CD4-positive, alpha-beta T cell treated with Interleukin-1 beta for 1 hour (primary cell): ENCODE measurements around the gene HMX1.

Experiments
- DNase-seq, 2 donors: peaks; one replicate each; pipeline ENCODE4 v3.0.0-alpha.2; 2020 to 2022

The HMX1 gene

DNA sequence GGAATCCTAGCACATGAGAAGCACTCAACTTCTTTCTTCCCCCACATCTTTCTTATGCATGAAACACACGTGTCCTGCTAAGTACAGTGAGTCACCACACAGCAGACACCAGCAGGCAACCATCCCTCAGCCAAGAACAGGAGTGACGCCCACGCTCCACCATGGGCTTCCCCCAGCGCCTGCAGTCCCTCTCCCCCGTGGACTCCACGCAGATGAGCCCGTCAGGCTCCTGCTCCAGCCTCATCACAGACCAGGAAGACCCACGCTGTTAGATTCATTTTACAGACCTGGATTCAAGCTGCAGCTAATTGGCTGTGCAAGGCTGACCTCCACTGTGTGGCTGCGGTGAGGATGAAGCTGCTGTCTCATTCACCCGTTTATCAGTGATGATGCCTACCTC lies 16.7 kb downstream of the HMX1 start:
- no peak for DNase-seq

DNA sequence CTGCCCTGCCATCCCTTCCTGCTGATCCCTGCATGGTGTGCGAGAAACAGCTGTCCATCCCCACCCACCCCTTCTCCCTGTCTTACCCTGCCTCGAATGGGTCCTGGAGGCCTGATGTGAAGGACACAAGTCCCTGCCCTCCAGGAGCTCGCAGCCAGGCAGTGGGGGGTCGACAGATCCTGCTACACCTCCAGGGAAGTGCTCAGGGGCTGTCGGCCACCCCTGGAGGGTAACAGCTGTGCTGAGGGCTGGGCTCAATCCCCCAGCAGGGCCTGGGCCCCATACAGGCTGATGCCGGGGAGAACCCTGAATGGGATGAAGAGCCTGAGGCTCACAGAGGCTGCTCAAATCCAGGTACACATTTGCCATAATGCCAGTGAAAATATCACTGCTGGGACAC lies 17.6 kb downstream of the HMX1 start:
- no peak for DNase-seq

- DNase-seq = no peak
These were observed 18.4 kb downstream of the HMX1 start for GRCh38 chr4:8853249-8853648.

DNA sequence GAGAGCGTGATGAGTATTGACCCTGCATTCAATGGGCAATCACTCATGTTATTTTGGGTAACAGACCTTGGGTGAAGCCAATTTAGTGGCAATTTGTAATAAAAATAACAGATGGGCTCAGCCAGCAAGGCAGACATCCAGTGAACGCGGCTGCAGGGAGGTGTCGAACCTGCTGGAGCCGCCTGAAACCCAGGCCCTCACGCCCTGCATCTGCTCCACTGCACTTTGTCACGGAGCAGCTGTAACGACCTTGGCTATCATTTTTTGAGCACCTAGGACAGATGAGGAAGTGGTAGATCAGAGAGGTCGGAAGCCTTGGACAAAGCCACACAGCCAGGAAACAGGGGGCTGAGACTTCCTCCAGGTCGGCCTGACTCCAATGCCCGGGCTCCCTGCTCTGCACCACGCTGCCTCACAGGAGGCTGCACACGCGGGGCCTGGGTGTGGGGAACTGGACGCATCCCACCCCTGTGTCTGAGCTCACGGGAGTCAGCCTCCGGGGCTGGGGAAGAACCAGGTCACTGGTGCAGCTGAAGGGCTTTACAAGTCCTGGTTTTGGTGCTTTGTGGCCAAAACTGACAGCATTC lies 19.4 kb downstream of the HMX1 start:
- DNase-seq = no peak

DNA sequence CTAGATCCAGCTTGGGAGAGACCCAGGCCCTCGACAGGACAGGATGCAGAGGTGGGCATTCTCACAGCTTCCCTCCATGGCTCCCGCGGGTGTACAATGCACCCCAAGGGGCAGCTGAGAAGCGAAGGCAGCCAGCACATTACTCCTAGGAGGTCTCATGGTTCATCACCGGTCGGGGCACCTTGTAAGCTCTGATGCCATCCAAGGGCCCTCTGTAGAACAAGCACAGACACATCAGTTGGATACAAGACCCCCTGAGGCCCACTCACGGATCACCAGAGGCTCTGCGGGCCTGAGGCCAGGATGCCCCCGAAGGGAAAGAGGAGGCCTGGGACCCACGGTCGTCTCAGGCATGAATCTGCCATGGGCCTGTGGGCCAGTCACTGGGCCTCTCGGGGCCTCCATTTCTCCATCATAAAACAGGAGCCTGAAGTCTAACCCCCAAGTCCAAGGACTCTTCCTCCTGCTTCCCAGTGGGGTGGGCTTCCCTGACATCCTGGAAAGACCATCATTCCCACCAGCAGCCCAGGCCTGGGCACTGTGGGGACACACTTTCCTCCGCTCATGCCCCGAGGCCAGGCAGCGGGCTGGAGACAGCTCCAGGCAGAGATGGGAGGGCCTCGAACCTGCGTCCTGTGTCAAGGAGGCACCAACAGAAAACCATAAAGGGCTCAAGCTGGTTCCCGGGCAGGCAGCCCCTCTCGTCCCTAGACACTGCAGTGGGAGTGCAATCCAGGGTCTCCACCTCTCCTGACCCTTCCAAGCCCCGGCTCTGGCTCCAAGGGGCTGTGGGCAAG lies 20.1 kb downstream of the HMX1 start:
- no peak for DNase-seq

GRCh38 chr4:8850830-8851188 lies 20.8 kb downstream of the HMX1 start:
- no peak for DNase-seq

DNA sequence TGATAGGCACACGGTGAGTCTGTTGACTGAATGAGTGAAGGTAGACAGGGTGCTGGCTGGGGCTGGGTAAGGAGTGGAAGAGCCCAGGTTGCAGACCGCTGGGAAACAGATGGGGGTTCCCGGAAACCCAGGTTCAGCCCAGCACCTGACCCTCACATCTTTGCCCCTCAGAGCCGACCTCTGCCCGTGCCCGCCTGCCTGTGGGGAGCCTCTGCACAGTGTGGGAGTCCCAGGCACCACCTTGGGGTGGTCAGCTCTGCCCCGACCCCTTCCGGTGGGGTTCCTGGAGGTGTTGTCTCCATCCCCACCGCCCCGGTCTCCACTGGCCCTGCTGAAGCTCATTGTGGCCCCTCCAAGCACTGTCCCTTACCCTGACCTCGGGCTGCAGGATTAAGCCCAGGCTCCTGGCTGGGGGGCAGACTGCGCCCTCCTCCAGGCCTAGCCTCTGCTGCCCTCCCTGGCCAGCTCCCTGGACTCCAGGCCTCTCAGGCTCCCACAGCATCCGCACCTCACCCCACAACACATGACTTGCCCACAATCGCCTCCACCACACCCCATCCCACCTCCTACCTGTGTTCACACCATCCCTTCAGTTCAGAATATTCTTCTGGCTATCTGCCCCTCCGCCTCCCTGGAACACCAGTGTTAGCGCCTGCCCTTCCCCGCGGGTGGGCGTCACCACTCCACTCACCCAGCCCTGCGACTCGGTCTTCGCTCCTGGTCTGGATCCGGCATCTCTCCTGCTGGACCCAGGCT lies 21.4 kb downstream of the HMX1 start:
- no peak for DNase-seq

- DNase-seq = no peak
These were observed 22.2 kb downstream of the HMX1 start for GRCh38 chr4:8849266-8850073.

DNA sequence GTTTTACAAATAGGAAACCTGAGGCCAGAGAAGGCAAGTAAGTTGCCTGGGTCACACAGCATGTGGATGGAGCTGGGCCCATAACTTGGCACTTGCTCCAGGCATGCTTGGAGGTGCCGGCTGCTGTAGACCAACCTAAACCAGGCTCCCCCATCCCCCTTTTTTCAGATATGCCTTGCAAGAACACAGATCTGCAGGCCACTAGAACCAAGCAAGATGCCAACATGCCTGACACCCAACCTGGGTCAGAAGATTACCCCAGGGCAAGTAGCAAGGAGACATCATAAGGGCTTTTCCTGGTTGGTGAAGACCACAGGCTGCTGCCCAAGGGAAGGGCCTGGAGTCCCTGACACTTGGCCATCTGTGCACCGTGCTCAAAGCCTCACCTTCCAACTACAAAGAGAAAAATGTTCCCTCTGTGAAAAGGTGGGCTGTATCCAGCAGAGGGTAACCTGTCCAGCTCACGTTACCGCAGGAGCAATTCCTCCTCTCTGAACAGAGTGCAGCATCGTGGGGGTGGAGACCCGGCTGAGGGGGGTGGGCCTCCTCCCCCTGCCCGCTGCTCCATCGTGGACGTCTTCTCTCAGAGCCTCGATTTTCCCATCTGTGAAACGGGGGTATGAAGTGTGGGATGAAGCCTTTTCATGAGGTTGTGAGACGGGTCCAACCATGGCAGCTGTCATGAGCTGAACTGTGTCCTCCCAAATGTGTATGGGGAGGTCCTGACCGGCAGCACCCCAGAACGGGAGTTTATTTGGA lies 23.0 kb downstream of the HMX1 start:
- DNase-seq = no peak

DNA sequence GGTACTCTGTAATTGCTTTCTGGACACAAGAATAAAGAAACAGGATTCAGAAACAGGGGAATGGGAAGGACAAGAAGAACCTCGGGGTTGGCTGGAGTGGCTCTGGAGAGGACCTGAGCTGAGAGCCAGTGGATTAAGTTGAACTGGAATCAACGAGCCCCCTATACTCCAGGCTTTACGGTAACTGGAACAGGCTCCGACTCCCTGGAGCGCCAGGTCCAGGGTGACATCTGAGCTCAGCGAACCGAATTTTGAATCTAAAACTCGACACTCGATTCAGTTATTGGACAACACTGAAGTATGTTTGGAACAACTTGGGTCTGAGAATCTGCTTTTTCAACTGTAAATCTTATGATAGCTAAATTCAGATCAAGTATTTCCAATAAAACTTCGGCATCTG lies 23.9 kb downstream of the HMX1 start:
- no peak for DNase-seq

- no peak for DNase-seq
These were observed 24.3 kb downstream of the HMX1 start for GRCh38 chr4:8847331-8847730.

GRCh38 chr4:8846826-8847225 lies 24.8 kb downstream of the HMX1 start:
- DNase-seq = no peak

DNA sequence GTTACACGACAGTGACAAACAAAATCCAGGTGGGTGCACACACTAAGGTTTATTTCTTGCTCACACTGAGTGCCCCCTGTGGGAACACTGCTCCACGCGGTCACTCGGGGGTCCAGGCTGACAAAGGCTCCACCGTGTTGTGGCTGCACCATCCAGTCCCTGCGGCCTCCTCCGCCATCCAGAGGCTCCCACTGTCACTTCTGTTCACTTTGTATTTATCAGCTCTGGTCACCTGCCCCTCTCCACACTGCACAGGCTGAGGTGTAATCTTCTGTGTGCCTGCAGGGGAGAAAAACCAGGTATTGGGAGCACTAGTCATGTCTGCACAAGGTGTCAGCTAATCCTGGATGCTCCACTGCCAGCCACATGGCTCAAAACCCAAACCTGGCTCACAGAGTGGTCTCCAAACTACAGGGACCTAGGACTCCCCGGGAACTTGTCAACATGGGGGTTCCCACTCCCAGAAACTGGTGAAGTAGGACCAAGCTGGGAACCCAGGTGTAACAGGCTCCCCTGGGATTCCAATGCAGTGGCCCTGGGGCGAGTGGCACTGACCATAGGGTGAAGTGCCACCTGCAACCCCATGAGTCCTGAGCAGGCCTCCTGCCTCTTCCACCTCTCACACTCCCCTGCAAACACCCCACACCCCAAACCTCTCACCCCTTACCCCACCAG lies 25.5 kb downstream of the HMX1 start:
- no peak for DNase-seq

- no peak for DNase-seq
These were observed 26.5 kb downstream of the HMX1 start for GRCh38 chr4:8844976-8845690.

DNA sequence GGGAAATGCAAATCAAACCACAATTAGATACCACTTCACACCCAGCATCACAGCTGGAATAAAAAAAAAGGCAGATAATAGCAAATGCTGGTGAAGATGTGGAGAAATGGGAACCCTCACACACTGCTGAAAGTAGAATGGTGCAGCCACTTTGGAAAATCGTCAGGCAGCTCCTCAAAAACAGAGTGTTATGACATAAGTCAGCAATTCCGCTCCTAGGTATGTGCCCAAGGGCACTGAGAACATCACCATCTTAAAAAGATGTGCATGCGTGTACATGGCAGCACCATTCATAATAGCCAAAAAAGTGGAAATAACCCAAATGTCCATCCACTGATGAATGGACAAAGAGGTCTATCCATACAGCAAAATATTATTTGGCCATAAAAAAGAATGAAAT lies 28.0 kb downstream of the HMX1 start:
- DNase-seq = no peak

DNA sequence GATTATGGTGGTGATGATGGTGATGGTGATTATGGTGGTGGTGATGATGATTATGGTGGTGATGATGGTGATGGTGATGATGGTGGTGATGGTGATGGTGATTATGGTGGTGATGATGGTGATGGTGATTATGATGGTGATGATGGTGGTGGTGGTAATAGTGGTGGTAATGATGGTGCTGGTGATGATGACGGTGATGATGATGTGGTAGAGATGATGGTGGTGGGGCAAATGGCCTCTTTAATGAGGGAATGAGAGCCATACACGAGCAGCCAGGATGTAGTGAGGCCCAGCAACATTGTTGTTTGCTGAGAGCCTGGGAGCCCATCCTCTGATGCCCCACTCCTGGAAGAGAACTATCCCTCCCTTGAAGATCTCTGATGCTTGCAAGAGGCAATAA lies 29.0 kb downstream of the HMX1 start:
- DNase-seq = no peak

DNA sequence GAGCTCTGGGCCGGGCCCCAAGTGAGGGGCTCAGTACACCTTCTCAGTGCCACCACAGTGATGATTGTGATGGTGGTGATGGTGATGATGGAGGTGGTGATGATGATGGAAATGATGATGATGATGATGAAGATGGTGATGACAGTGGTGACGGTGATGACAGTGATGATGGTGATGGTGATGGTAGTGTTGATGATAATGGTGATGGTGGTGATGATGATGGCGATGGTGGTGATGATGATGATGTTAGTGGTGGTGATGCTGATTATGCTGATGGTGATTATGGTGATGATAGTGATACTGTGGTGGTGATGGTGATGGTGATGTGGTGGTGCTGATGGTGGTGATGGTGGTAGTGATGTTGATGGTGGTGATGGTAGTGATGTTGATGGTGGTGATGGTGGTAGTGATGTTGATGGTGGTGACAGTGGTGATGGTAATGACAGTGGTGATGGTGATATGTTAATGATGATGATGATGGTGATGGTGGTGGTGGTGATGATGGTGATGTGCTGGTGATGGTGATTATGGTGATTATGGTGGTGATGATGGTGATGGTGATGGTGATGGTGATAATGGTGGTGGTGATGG lies 29.9 kb downstream of the HMX1 start:
- no peak for DNase-seq

DNA sequence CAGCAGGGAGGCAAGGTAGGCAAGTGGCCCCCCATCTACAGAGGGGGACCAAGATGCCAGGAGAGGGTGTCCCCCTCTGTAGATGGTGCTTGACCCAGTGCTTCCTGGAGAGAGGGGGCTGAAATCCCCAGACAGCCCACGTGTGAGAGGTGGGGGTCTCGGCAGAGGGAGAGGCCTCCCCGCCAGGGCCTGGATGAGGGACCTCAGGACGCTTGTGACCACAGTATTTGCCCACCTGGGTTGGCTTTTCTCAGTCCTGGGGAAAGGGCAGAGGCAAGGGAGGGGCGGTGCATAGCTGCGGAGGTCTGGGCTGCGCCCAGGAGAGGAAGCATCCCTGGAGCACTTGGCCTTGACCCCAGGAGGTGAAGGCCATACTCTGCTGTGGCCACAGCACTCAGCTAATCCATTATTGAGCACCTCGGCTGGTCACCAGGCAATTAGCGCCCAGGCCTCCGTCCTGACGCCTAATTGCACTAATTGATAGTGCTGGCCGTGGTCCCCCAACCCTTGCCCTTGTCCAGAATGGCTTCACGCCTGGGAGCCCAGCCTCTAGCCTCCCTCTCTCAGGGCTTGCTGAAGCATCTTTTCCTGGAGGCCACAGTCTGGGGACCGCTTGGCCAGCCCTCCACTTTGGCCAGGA lies 30.7 kb downstream of the HMX1 start:
- no peak for DNase-seq

GRCh38 chr4:8840006-8840793 lies 31.4 kb downstream of the HMX1 start:
- DNase-seq = no peak
